SK-N-SH (cell line): ENCODE data around the gene GHR. TPM values are rescaled to one million over a fixed set of nuclear protein-coding genes. Genes with fewer than 3 reads are reported as not detected.

Source experiments
- CTCF ChIA-PET: fragments of 300-600, 350-600 bp; formaldehyde crosslinking; extraction: SDS; loops from one replicate; lab custom pipeline; 2021; lab: Yijun Ruan, JAX
- POLR2A ChIA-PET: fragments of 350-600 bp; sonication (Branson Sonifier 250); formaldehyde crosslinking; extraction: SDS; loops from one replicate; lab custom pipeline; 2020; ENCODE audit warnings: antibody characterized with exemption, inconsistent platforms; lab: Yijun Ruan, JAX
- DNase-seq: peaks from one replicate; pipeline ENCODE4 v3.0.0; 2012
- H2AFZ ChIP-seq: fragments of 200-600 bp; sonication (generic); 2 replicates; pipeline ENCODE4 v1.8.1; 2016; ENCODE audit warnings: antibody characterized with exemption, mild to moderate bottlenecking, low read depth
- H3F3A ChIP-seq: fragments of 200-600 bp; sonication (generic); replicated peaks from 2 replicates; pipeline ENCODE3; 2016; ENCODE audit warnings: antibody characterized with exemption, mild to moderate bottlenecking; ENCODE audit not compliant: insufficient read depth
- H3K27ac ChIP-seq, 2 experiments: fragments of 200-500 bp in 1 of 2; fragments of 200-600 bp in 1 of 2; sonication (Bioruptor generic) in 1 of 2; sonication (generic), shearing (Covaris generic) in 1 of 2; 2 replicates each; pipeline versions ENCODE4 v1.5.1 to v1.6.1; 2014 to 2016; ENCODE audit warnings: low read depth in 2 of 2, inconsistent platforms in 1 of 2, low read length in 1 of 2, mild to moderate bottlenecking in 1 of 2, mixed read lengths in 1 of 2
- H3K27me3 ChIP-seq: fragments of 200-600 bp; sonication (generic), shearing (Covaris generic); 2 replicates; pipeline ENCODE4 v1.6.1; 2016; ENCODE audit warnings: mixed run types; ENCODE audit not compliant: insufficient read depth
- H3K36me3 ChIP-seq, 2 experiments: fragments of 200-500 bp in 1 of 2; fragments of 200-600 bp in 1 of 2; sonication (Bioruptor generic) in 1 of 2; sonication (generic) in 1 of 2; replicated peaks in 1 of 2; 2 replicates each; pipeline versions ENCODE3 to v1.5.1; 2014 to 2016; ENCODE audit warnings: low read length in 1 of 2, mild to moderate bottlenecking in 1 of 2; ENCODE audit not compliant: insufficient read depth in 2 of 2, control insufficient read depth in 1 of 2
- H3K4me1 ChIP-seq, 2 experiments: fragments of 200-500 bp in 1 of 2; fragments of 200-600 bp in 1 of 2; sonication (Bioruptor generic) in 1 of 2; sonication (generic), shearing (Covaris generic) in 1 of 2; 2 replicates each; pipeline versions ENCODE4 v1.5.1 to v1.6.1; 2014 to 2016; ENCODE audit warnings: low read depth in 1 of 2, low read length in 1 of 2, mixed run types in 1 of 2; ENCODE audit not compliant: insufficient read depth in 2 of 2, control insufficient read depth in 1 of 2
- H3K4me2 ChIP-seq: fragments of 200-600 bp; sonication (generic), shearing (Covaris generic); 2 replicates; pipeline ENCODE4 v1.6.1; 2017; ENCODE audit warnings: mixed run types
- H3K4me3 ChIP-seq, 2 experiments: fragments of 200-500 bp in 1 of 2; fragments of 200-600 bp in 1 of 2; sonication (Bioruptor generic) in 1 of 2; sonication (generic), shearing (Covaris generic) in 1 of 2; 2 replicates each; pipeline versions ENCODE4 v1.5.1 to v1.8.1; 2014 to 2016; ENCODE audit warnings: low read depth in 2 of 2, inconsistent platforms in 1 of 2, low read length in 1 of 2, mild to moderate bottlenecking in 1 of 2, mixed read lengths in 1 of 2, moderate library complexity in 1 of 2
- H3K79me2 ChIP-seq: fragments of 200-600 bp; sonication (generic); 2 replicates; pipeline ENCODE4 v1.8.1; 2017; ENCODE audit warnings: mild to moderate bottlenecking; ENCODE audit not compliant: insufficient read depth
- H3K9ac ChIP-seq: fragments of 200-600 bp; sonication (generic); 2 replicates; pipeline ENCODE4 v1.6.1; 2017; ENCODE audit warnings: mixed run types
- H3K9me2 ChIP-seq: fragments of 200-600 bp; sonication (generic); 2 replicates; pipeline ENCODE4 v1.6.1; 2017; ENCODE audit warnings: mixed run types
- H3K9me3 ChIP-seq: fragments of 200-600 bp; sonication (generic); 2 replicates; pipeline ENCODE4 v1.6.1; 2017; ENCODE audit warnings: mixed run types, mild to moderate bottlenecking, moderate library complexity
- H4K20me1 ChIP-seq: fragments of 200-600 bp; sonication (generic); 2 replicates; pipeline ENCODE4 v1.6.1; 2017; ENCODE audit warnings: mild to moderate bottlenecking, mixed run types; ENCODE audit not compliant: insufficient read depth
- CHD2 ChIP-seq: fragments of 150-350 bp; IDR thresholded peaks from 2 replicates; pipeline ENCODE4 v1.6.1; 2018; ENCODE audit warnings: low read length; ENCODE audit not compliant: partially characterized antibody
- CTCF ChIP-seq: fragments of 200-600 bp; sonication (generic); IDR thresholded peaks from 2 replicates; pipeline ENCODE4 v1.6.1; 2017; ENCODE audit warnings: antibody characterized with exemption, mild to moderate bottlenecking, moderate library complexity
- ELF1 ChIP-seq: IDR thresholded peaks from 2 replicates; pipeline ENCODE4 v1.4.0; 2012
- EP300 ChIP-seq, 2 experiments: IDR thresholded peaks; 2 replicates each; pipeline versions ENCODE4 v1.4.0 to v1.6.1; 2012; ENCODE audit warnings: borderline replicate concordance in 1 of 2, low read depth in 1 of 2, low read length in 1 of 2
- EZH2phosphoT487 ChIP-seq: fragments of 200-600 bp; sonication (generic); IDR thresholded peaks from 2 replicates; pipeline ENCODE4 v1.6.1; 2017; ENCODE audit warnings: low read depth, mixed run types, mild to moderate bottlenecking, antibody characterized with exemption, moderate library complexity, borderline replicate concordance
- FOSL2 ChIP-seq: IDR thresholded peaks from 2 replicates; pipeline ENCODE4 v1.4.0; 2012; ENCODE audit warnings: low read depth, mild to moderate bottlenecking, moderate library complexity, borderline replicate concordance
- FOXM1 ChIP-seq: IDR thresholded peaks from 2 replicates; pipeline ENCODE4 v1.4.0; 2012; ENCODE audit warnings: low read depth, mild to moderate bottlenecking
- GABPA ChIP-seq: IDR thresholded peaks from 2 replicates; pipeline ENCODE4 v1.4.0; 2012; ENCODE audit warnings: low read depth, mild to moderate bottlenecking
- JUND ChIP-seq: IDR thresholded peaks from 2 replicates; pipeline ENCODE4 v1.4.0; 2012
- NFIC ChIP-seq: IDR thresholded peaks from 2 replicates; pipeline ENCODE4 v1.4.0; 2012; ENCODE audit warnings: borderline replicate concordance
- POLR2AphosphoS5 ChIP-seq: IDR thresholded peaks from 2 replicates; pipeline ENCODE4 v1.6.1; 2012; ENCODE audit warnings: low read depth, low read length
- RCOR1 ChIP-seq: fragments of 150-350 bp; IDR thresholded peaks from 2 replicates; pipeline ENCODE4 v1.6.1; 2017; ENCODE audit warnings: antibody characterized with exemption, low read length
- REST ChIP-seq: IDR thresholded peaks from 2 replicates; pipeline ENCODE4 v1.6.1; 2012; ENCODE audit warnings: mild to moderate bottlenecking, low read depth, low read length, moderate library complexity
- SIN3A ChIP-seq: IDR thresholded peaks from 2 replicates; pipeline ENCODE4 v1.6.1; 2012; ENCODE audit warnings: low read depth, mild to moderate bottlenecking, low read length, moderate library complexity, borderline replicate concordance
- TAF1 ChIP-seq: IDR thresholded peaks from 2 replicates; pipeline ENCODE4 v1.6.1; 2012; ENCODE audit warnings: low read depth, mild to moderate bottlenecking, low read length, moderate library complexity, borderline replicate concordance
- WGBS: methylation state at CpG from one replicate; pipeline ENCODE4 v1.1.6; 2017; ENCODE audit warnings: low lambda C conversion rate; 5-methylcytosine and 5-hydroxymethylcytosine counted together
- polyA plus RNA-seq, 3 experiments: library from polyadenylated mRNA; depleted of rRNA; stranded (reverse); fragments of >200 nt; gene quantifications; 2 replicates each; pipeline ENCODE4 v1.2.3, GENCODE V29; 2012
- TF ChIP-seq, protein P1 (sequence below): fragments of 150-350 bp; IDR thresholded peaks from 2 replicates; pipeline ENCODE4 v1.6.1; 2016; ENCODE audit warnings: mild to moderate bottlenecking, low read depth, low read length
- TF ChIP-seq, protein P2 (sequence below): fragments of 150-350 bp; IDR thresholded peaks from 2 replicates; pipeline ENCODE4 v1.6.1; 2017; ENCODE audit warnings: antibody characterized with exemption, low read length, low read depth, borderline replicate concordance
- TF ChIP-seq, protein P3 (sequence below): IDR thresholded peaks from 2 replicates; pipeline ENCODE4 v1.4.0; 2012; ENCODE audit warnings: low read depth, borderline replicate concordance
- TF ChIP-seq, protein P4 (sequence below): IDR thresholded peaks from 2 replicates; pipeline ENCODE4; 2012

GHR gene
- polyA plus RNA-seq, 1 of the 3 experiments (the other 2 are of a cell fraction): 0.03 TPM

DNA sequence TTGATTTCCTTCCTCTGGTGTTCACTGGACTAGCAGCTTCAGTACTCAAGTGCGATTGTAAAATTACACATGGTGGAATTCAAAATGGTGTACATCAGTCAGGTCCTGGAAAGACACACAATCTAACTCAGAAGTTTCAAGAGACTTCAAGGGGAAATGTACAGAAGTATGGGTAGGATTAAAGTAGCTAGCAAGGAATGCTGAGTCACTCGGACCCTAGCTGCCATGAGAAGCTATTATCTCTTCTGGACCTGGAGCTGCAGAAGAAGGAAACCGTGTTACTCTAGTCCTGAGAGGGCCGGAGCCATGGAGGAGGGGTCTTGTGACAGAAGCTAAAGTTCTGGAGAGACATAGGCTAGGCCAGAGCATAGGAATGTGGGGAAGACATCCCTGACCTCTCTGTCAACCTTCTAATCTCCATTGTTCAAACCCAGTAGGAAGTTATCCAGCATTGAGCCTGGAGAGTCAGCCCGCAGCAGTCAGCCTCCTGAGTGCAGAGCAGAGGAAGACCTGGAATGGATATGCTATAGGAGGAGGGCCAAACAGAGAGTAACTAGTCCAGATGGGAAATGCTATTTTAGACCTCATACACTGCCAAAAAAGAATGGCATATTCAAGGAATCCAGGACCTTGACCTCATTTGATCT lies 84.3 kb downstream of the GHR start:
- H4K20me1 ChIP-seq: no peaks in the 10 kb centered on the region

More for the DNA sequence above, 84.3 kb downstream of the GHR start:
- POLR2A ChIA-PET: no interaction called here
- H3K27ac ChIP-seq: no peak overlapping the region
- no peak for TF ChIP-seq RCOR1
- TF ChIP-seq, protein P1, sequence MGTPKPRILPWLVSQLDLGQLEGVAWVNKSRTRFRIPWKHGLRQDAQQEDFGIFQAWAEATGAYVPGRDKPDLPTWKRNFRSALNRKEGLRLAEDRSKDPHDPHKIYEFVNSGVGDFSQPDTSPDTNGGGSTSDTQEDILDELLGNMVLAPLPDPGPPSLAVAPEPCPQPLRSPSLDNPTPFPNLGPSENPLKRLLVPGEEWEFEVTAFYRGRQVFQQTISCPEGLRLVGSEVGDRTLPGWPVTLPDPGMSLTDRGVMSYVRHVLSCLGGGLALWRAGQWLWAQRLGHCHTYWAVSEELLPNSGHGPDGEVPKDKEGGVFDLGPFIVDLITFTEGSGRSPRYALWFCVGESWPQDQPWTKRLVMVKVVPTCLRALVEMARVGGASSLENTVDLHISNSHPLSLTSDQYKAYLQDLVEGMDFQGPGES: no peak
- TF ChIP-seq EP300 (IDR thresholded peaks at IDR 0.05; ENCODE audit: borderline replicate concordance in 1 of 2, low read depth in 1 of 2, low read length in 1 of 2): no peak
- no peak for TF ChIP-seq CHD2
- TF ChIP-seq NFIC: no peak
- no peak for TF ChIP-seq FOSL2
- TF ChIP-seq, protein P2, sequence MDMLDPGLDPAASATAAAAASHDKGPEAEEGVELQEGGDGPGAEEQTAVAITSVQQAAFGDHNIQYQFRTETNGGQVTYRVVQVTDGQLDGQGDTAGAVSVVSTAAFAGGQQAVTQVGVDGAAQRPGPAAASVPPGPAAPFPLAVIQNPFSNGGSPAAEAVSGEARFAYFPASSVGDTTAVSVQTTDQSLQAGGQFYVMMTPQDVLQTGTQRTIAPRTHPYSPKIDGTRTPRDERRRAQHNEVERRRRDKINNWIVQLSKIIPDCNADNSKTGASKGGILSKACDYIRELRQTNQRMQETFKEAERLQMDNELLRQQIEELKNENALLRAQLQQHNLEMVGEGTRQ: no peak
- TF ChIP-seq GABPA: no peak
- TF ChIP-seq ELF1: no peak
- TF ChIP-seq, protein P3, sequence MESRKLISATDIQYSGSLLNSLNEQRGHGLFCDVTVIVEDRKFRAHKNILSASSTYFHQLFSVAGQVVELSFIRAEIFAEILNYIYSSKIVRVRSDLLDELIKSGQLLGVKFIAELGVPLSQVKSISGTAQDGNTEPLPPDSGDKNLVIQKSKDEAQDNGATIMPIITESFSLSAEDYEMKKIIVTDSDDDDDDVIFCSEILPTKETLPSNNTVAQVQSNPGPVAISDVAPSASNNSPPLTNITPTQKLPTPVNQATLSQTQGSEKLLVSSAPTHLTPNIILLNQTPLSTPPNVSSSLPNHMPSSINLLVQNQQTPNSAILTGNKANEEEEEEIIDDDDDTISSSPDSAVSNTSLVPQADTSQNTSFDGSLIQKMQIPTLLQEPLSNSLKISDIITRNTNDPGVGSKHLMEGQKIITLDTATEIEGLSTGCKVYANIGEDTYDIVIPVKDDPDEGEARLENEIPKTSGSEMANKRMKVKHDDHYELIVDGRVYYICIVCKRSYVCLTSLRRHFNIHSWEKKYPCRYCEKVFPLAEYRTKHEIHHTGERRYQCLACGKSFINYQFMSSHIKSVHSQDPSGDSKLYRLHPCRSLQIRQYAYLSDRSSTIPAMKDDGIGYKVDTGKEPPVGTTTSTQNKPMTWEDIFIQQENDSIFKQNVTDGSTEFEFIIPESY: no peak
- no peak for TF ChIP-seq SIN3A
- TF ChIP-seq CTCF: no peak
- TF ChIP-seq TAF1: no peak
- no peak for TF ChIP-seq REST
- TF ChIP-seq, protein P4, sequence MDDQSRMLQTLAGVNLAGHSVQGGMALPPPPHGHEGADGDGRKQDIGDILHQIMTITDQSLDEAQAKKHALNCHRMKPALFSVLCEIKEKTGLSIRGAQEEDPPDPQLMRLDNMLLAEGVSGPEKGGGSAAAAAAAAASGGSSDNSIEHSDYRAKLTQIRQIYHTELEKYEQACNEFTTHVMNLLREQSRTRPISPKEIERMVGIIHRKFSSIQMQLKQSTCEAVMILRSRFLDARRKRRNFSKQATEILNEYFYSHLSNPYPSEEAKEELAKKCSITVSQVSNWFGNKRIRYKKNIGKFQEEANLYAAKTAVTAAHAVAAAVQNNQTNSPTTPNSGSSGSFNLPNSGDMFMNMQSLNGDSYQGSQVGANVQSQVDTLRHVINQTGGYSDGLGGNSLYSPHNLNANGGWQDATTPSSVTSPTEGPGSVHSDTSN: no peak
- no peak for TF ChIP-seq JUND
- no peak for TF ChIP-seq FOXM1
- TF ChIP-seq POLR2AphosphoS5: no peak
- TF ChIP-seq EZH2phosphoT487: no peak
- TF ChIP-seq, all 33 proteins: peak for 0
- H3K4me2 ChIP-seq: no peak overlapping the region
- H3K9me3 ChIP-seq: no peaks in the 10 kb centered on the region
- H3K36me3 ChIP-seq: no peaks in the 10 kb centered on the region
- 10% methylated on average over 5 of the region's 5 CpGs for WGBS
- H3K4me3 ChIP-seq: no peak overlapping the region
- no peaks in the 10 kb centered on the region for H3K9me2 ChIP-seq
- H2AFZ ChIP-seq: no peak overlapping the region
- H3K79me2 ChIP-seq: no peaks in the 10 kb centered on the region
- H3K4me1 ChIP-seq: no peaks in the 10 kb centered on the region
- DNase-seq: no peak
- CTCF ChIA-PET: interaction anchor here (0.9 kb wide), 1 partner anchor 85 kb away, joined by 4 read pairs; the partner anchor contains the start of gene GHR
- H3K27me3 ChIP-seq: no peaks in the 10 kb centered on the region
- no peaks in the 10 kb centered on the region for H3F3A ChIP-seq
- H3K9ac ChIP-seq: no peak overlapping the region
